ENCODE results near the gene EBF3.

EBF3 gene

GRCh38 chr10:129970465-129971364 lies 6.6 kb upstream of the EBF3 start:
- DNase-seq = no peak

GRCh38 chr10:129969911-129970464 lies 5.9 kb upstream of the EBF3 start:
- DNase-seq = no peak

- DNase-seq = no peak
These were observed 5.3 kb upstream of the EBF3 start for GRCh38 chr10:129969184-129969910.

- no peak for DNase-seq
These were observed 4.7 kb upstream of the EBF3 start for GRCh38 chr10:129968853-129969183.

- DNase-seq = no peak
These were observed 4.2 kb upstream of the EBF3 start for GRCh38 chr10:129968020-129968852.

- no peak for DNase-seq
These were observed 3.5 kb upstream of the EBF3 start for GRCh38 chr10:129967579-129968019.

GRCh38 chr10:129966889-129967578 lies 3.0 kb upstream of the EBF3 start:
- DNase-seq = no peak

GRCh38 chr10:129966370-129966888 lies 2.4 kb upstream of the EBF3 start:
- no peak for DNase-seq

- DNase-seq = no peak
These were observed 1.9 kb upstream of the EBF3 start for GRCh38 chr10:129965959-129966358.

- no peak for DNase-seq
These were observed 1.3 kb upstream of the EBF3 start for GRCh38 chr10:129965425-129965808.

- no peak for DNase-seq
These were observed 744 bp upstream of the EBF3 start for GRCh38 chr10:129964611-129965424.

GRCh38 chr10:129962872-129963640 lies 1.0 kb downstream of the EBF3 start:
- DNase-seq = no peak

GRCh38 chr10:129962031-129962871 lies 1.8 kb downstream of the EBF3 start:
- no peak for DNase-seq

- DNase-seq = no peak
These were observed 2.8 kb downstream of the EBF3 start for GRCh38 chr10:129961157-129961701.

GRCh38 chr10:129960481-129961156 lies 3.5 kb downstream of the EBF3 start:
- no peak for DNase-seq

- DNase-seq = no peak
These were observed 4.3 kb downstream of the EBF3 start for GRCh38 chr10:129959544-129960480.
